Ishikawa (cell line): Measurements from ENCODE around the gene ARFRP1.

Experiments used
- CEBPB ChIP-seq: IDR thresholded peaks from 2 replicates; pipeline ENCODE4 v1.6.1; 2012
- CREB1 ChIP-seq: IDR thresholded peaks from 2 replicates; pipeline ENCODE4 v1.6.1; 2012; ENCODE audit warnings: low read depth
- EGR1 ChIP-seq: IDR thresholded peaks from 2 replicates; pipeline ENCODE4 v1.6.1; 2012
- EP300 ChIP-seq: IDR thresholded peaks from 2 replicates; pipeline ENCODE4 v1.6.1; 2012; ENCODE audit warnings: borderline replicate concordance
- FOXM1 ChIP-seq: IDR thresholded peaks from 2 replicates; pipeline ENCODE4 v1.6.1; 2012; ENCODE audit warnings: low read depth, borderline replicate concordance
- MAX ChIP-seq: IDR thresholded peaks from 2 replicates; pipeline ENCODE4 v1.6.1; 2012
- NFIC ChIP-seq: IDR thresholded peaks from 2 replicates; pipeline ENCODE4 v1.6.1; 2012
- RAD21 ChIP-seq: IDR thresholded peaks from 2 replicates; pipeline ENCODE4 v1.6.1; 2012; ENCODE audit warnings: low read depth
- REST ChIP-seq: IDR thresholded peaks from 2 replicates; pipeline ENCODE4 v1.6.1; 2012; ENCODE audit warnings: low read depth, mild to moderate bottlenecking
- TAF1 ChIP-seq: IDR thresholded peaks from 2 replicates; pipeline ENCODE4 v1.6.1; 2012; ENCODE audit warnings: low read depth, mild to moderate bottlenecking
- TCF12 ChIP-seq: IDR thresholded peaks from 2 replicates; pipeline ENCODE4 v1.6.1; 2012; ENCODE audit warnings: low read depth
- TEAD4 ChIP-seq: IDR thresholded peaks from 2 replicates; pipeline ENCODE4 v1.6.1; 2012
- USF1 ChIP-seq: IDR thresholded peaks from 2 replicates; pipeline ENCODE4 v1.6.1; 2012
- YY1 ChIP-seq: IDR thresholded peaks from 2 replicates; pipeline ENCODE4 v1.6.1; 2012; ENCODE audit warnings: low read depth
- ZBTB7A ChIP-seq: IDR thresholded peaks from 2 replicates; pipeline ENCODE4 v1.6.1; 2012; ENCODE audit warnings: low read depth

Gene ARFRP1

GRCh38 chr20:63709149-63709527 is 1.4 kb upstream of the ARFRP1 start:
- TF ChIP-seq TEAD4, result no peak
- TF ChIP-seq ZBTB7A, result no peak
- TF ChIP-seq TAF1, result no peak
- TF ChIP-seq NFIC, result no peak
- TF ChIP-seq CEBPB, result no peak
- TF ChIP-seq EGR1, result no peak
- TF ChIP-seq MAX, result no peak
- no peak for TF ChIP-seq YY1
- TF ChIP-seq CREB1, result no peak
- no peak for TF ChIP-seq RAD21
- TF ChIP-seq REST, result no peak
- TF ChIP-seq TCF12, result no peak
- TF ChIP-seq USF1, result no peak
- no peak for TF ChIP-seq FOXM1
- TF ChIP-seq EP300, result no peak

- TF ChIP-seq NFIC, result no peak
- no peak for TF ChIP-seq TEAD4
- no peak for TF ChIP-seq CREB1
- no peak for TF ChIP-seq EP300
- no peak for TF ChIP-seq YY1
- TF ChIP-seq TCF12, result no peak
- TF ChIP-seq REST, result no peak
- no peak for TF ChIP-seq MAX
- no peak for TF ChIP-seq FOXM1
- no peak for TF ChIP-seq EGR1
- TF ChIP-seq CEBPB, result no peak
Measured at GRCh38 chr20:63708301-63709148, 749 bp upstream of the ARFRP1 start.

- no peak for TF ChIP-seq TCF12
- no peak for TF ChIP-seq YY1
- peak; percentile 59 for TF ChIP-seq RAD21
Measured at GRCh38 chr20:63706852-63707557, 771 bp downstream of the ARFRP1 start.

- no peak for TF ChIP-seq MAX
- TF ChIP-seq EP300, result no peak
- TF ChIP-seq USF1, result no peak
- TF ChIP-seq REST, result no peak
- TF ChIP-seq EGR1, result no peak
- TF ChIP-seq TEAD4, result no peak
- TF ChIP-seq CREB1, result no peak
- no peak for TF ChIP-seq ZBTB7A
- no peak for TF ChIP-seq YY1
- TF ChIP-seq CEBPB, result no peak
- no peak for TF ChIP-seq TCF12
- no peak for TF ChIP-seq NFIC
- TF ChIP-seq TAF1, result no peak
Measured at GRCh38 chr20:63706027-63706695, 1.6 kb downstream of the ARFRP1 start.
